GM23338 (cell line): ENCODE measurements around the gene MKKS.

Experiments
- CREB1 ChIP-seq: fragments of 250-450 bp; sonication (Bioruptor Pico); IDR thresholded peaks from 2 replicates; pipeline ENCODE4 v1.5.0; 2020; ENCODE audit warnings: low read depth, mild to moderate bottlenecking, moderate library complexity
- EZH2 ChIP-seq: fragments of 200-600 bp; sonication (generic); IDR thresholded peaks from one replicate; pipeline ENCODE4 v1.8.0; 2017; ENCODE audit warnings: antibody characterized with exemption, mild to moderate bottlenecking, low read depth; ENCODE audit not compliant: unreplicated experiment
- EZH2phosphoT487 ChIP-seq: fragments of 200-600 bp; sonication (generic); IDR thresholded peaks from one replicate; pipeline ENCODE4 v1.8.1; 2018; ENCODE audit warnings: antibody characterized with exemption; ENCODE audit not compliant: unreplicated experiment
- JUNB ChIP-seq: IDR thresholded peaks from one replicate; pipeline ENCODE4 v1.6.1; 2016; ENCODE audit warnings: antibody characterized with exemption; ENCODE audit not compliant: unreplicated experiment
- NANOG ChIP-seq: IDR thresholded peaks from 2 replicates; pipeline ENCODE4 v1.6.1; 2016; ENCODE audit warnings: antibody characterized with exemption, borderline replicate concordance
- POLR2AphosphoS5 ChIP-seq: IDR thresholded peaks from 2 replicates; pipeline ENCODE4 v1.6.1; 2016; ENCODE audit warnings: antibody characterized with exemption, low read depth
- ZNF114 ChIP-seq: fragments of 250-450 bp; sonication (Bioruptor Pico); IDR thresholded peaks from 2 replicates; pipeline ENCODE4 v1.5.0; 2020; ENCODE audit warnings: mild to moderate bottlenecking, moderate library complexity
- ZNF331 ChIP-seq: fragments of 250-450 bp; sonication (Bioruptor Pico); IDR thresholded peaks from 2 replicates; pipeline ENCODE4 v1.5.0; 2020; ENCODE audit warnings: low read depth, mild to moderate bottlenecking, moderate library complexity
- TF ChIP-seq, protein P1 (sequence below), 2 experiments: fragments of 200-600 bp in 1 of 2; sonication (generic) in 1 of 2; conservative IDR thresholded peaks; 2 replicates each; pipeline versions ENCODE4 v1.5.1 to v1.6.1; 2016 to 2017; ENCODE audit warnings: antibody characterized with exemption in 2 of 2, low read depth in 2 of 2, mild to moderate bottlenecking in 2 of 2, moderate library complexity in 1 of 2
- TF ChIP-seq, protein P2 (sequence below): IDR thresholded peaks from one replicate; pipeline ENCODE4 v1.6.1; 2018; ENCODE audit warnings: antibody characterized with exemption; ENCODE audit not compliant: unreplicated experiment
- TF ChIP-seq, protein P3 (sequence below): IDR thresholded peaks from 2 replicates; pipeline ENCODE4 v1.6.1; 2016; ENCODE audit warnings: antibody characterized with exemption

DNA sequence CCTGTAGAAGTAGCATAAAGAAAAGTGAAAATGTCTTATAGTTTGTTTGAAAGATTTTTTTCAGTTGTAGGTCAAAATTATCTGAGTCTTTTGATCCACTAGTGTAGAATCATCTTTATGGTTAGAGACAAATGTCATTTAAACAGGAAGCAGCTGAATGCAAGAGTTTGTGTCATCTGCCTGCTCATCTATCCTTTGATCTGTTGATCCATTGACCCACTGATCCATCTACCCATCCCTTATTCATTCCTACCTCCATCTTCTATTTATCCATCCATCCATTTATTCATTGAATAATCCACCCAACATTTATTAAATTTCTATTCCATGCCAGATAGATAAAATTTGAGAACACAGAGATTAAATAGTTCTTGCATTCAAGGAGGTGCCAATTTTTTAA is 62.6 kb downstream of the MKKS start:
- TF ChIP-seq, protein P1, sequence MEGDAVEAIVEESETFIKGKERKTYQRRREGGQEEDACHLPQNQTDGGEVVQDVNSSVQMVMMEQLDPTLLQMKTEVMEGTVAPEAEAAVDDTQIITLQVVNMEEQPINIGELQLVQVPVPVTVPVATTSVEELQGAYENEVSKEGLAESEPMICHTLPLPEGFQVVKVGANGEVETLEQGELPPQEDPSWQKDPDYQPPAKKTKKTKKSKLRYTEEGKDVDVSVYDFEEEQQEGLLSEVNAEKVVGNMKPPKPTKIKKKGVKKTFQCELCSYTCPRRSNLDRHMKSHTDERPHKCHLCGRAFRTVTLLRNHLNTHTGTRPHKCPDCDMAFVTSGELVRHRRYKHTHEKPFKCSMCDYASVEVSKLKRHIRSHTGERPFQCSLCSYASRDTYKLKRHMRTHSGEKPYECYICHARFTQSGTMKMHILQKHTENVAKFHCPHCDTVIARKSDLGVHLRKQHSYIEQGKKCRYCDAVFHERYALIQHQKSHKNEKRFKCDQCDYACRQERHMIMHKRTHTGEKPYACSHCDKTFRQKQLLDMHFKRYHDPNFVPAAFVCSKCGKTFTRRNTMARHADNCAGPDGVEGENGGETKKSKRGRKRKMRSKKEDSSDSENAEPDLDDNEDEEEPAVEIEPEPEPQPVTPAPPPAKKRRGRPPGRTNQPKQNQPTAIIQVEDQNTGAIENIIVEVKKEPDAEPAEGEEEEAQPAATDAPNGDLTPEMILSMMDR (conservative IDR thresholded peaks at IDR 0.05; ENCODE audit: low read depth in 2 of 2): no peak
- TF ChIP-seq, protein P2, sequence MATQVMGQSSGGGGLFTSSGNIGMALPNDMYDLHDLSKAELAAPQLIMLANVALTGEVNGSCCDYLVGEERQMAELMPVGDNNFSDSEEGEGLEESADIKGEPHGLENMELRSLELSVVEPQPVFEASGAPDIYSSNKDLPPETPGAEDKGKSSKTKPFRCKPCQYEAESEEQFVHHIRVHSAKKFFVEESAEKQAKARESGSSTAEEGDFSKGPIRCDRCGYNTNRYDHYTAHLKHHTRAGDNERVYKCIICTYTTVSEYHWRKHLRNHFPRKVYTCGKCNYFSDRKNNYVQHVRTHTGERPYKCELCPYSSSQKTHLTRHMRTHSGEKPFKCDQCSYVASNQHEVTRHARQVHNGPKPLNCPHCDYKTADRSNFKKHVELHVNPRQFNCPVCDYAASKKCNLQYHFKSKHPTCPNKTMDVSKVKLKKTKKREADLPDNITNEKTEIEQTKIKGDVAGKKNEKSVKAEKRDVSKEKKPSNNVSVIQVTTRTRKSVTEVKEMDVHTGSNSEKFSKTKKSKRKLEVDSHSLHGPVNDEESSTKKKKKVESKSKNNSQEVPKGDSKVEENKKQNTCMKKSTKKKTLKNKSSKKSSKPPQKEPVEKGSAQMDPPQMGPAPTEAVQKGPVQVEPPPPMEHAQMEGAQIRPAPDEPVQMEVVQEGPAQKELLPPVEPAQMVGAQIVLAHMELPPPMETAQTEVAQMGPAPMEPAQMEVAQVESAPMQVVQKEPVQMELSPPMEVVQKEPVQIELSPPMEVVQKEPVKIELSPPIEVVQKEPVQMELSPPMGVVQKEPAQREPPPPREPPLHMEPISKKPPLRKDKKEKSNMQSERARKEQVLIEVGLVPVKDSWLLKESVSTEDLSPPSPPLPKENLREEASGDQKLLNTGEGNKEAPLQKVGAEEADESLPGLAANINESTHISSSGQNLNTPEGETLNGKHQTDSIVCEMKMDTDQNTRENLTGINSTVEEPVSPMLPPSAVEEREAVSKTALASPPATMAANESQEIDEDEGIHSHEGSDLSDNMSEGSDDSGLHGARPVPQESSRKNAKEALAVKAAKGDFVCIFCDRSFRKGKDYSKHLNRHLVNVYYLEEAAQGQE: no peak
- TF ChIP-seq POLR2AphosphoS5 (no peak), EZH2 (no peak), JUNB (no peak), ZNF114 (CRISPR knock-in tag) (no peak), EZH2phosphoT487 (no peak), CREB1 (no peak), NANOG (no peak), ZNF331 (no peak)
- TF ChIP-seq, protein P3, sequence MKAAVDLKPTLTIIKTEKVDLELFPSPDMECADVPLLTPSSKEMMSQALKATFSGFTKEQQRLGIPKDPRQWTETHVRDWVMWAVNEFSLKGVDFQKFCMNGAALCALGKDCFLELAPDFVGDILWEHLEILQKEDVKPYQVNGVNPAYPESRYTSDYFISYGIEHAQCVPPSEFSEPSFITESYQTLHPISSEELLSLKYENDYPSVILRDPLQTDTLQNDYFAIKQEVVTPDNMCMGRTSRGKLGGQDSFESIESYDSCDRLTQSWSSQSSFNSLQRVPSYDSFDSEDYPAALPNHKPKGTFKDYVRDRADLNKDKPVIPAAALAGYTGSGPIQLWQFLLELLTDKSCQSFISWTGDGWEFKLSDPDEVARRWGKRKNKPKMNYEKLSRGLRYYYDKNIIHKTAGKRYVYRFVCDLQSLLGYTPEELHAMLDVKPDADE: no peak
